Mesodermal cell (in vitro differentiated cells): ENCODE results near the gene SIK1.
"Not testable (repeated sequence)": the region's sequence is repeated elsewhere in the genome, so short reads cannot be mapped to it uniquely, and the experiment has no call there.

Source experiments
- H3K27ac ChIP-seq: 2 replicates; pipeline ENCODE4 v1.7.0; 2013; ENCODE audit warnings: mild to moderate bottlenecking, low read depth, low read length, moderate library complexity; ENCODE audit not compliant: severe bottlenecking
- H3K36me3 ChIP-seq: 2 replicates; pipeline ENCODE4 v1.7.1; 2013; ENCODE audit warnings: mild to moderate bottlenecking, low read length, moderate library complexity; ENCODE audit not compliant: control insufficient read depth, insufficient read depth
- H3K4me1 ChIP-seq: one replicate; pipeline ENCODE4 v1.7.1; 2013; ENCODE audit warnings: mild to moderate bottlenecking, low read length; ENCODE audit not compliant: insufficient read depth, control insufficient read depth, poor library complexity, severe bottlenecking
- H3K4me3 ChIP-seq: 2 replicates; pipeline ENCODE4 v1.7.0; 2013; ENCODE audit warnings: low read length, control low read depth, mild to moderate bottlenecking; ENCODE audit not compliant: insufficient read depth, poor library complexity, severe bottlenecking; ENCODE audit errors: extremely low read depth
- H3K9me3 ChIP-seq: 2 replicates; pipeline ENCODE4 v1.7.1; 2013; ENCODE audit warnings: mild to moderate bottlenecking, low read length, moderate library complexity; ENCODE audit not compliant: control insufficient read depth
- WGBS, 2 experiments: methylation state at CpG; one replicate each; pipeline ENCODE4 v1.1.5; 2013; ENCODE audit warnings: missing lambda C conversion rate in 2 of 2; ENCODE audit not compliant: insufficient coverage in 2 of 2; 5-methylcytosine and 5-hydroxymethylcytosine counted together

Gene SIK1

GRCh38 chr21:43455717-43456116 is 28.8 kb upstream of the SIK1 start:
- not testable (repeated sequence) for H3K4me1 ChIP-seq, H3K36me3 ChIP-seq, H3K27ac ChIP-seq, H3K9me3 ChIP-seq, H3K4me3 ChIP-seq
- WGBS, 2 experiments, result no CpG with 5 or more reads among the region's 12 CpGs

GRCh38 chr21:43454176-43454575 is 27.2 kb upstream of the SIK1 start:
- H3K27ac ChIP-seq, H3K9me3 ChIP-seq, H3K4me3 ChIP-seq, H3K36me3 ChIP-seq, H3K4me1 ChIP-seq: not testable (repeated sequence)
- WGBS, 2 experiments, result no CpG with 5 or more reads among the region's 5 CpGs

GRCh38 chr21:43451850-43452249 is 24.9 kb upstream of the SIK1 start:
- no CpG with 5 or more reads among the region's 17 CpGs for WGBS, 2 experiments
- not testable (repeated sequence) for H3K9me3 ChIP-seq, H3K4me3 ChIP-seq, H3K36me3 ChIP-seq, H3K27ac ChIP-seq, H3K4me1 ChIP-seq

GRCh38 chr21:43450287-43450686 is 23.4 kb upstream of the SIK1 start:
- not testable (repeated sequence) for H3K4me3 ChIP-seq, H3K36me3 ChIP-seq, H3K9me3 ChIP-seq, H3K4me1 ChIP-seq, H3K27ac ChIP-seq
- WGBS, 2 experiments, result no CpG with 5 or more reads among the region's 16 CpGs

- not testable (repeated sequence) for H3K27ac ChIP-seq, H3K4me1 ChIP-seq, H3K9me3 ChIP-seq, H3K4me3 ChIP-seq, H3K36me3 ChIP-seq
- WGBS, 2 experiments, result no CpG with 5 or more reads among the region's 23 CpGs
Measured at GRCh38 chr21:43447353-43447977, 20.5 kb upstream of the SIK1 start.

GRCh38 chr21:43446277-43446932 is 19.5 kb upstream of the SIK1 start:
- H3K36me3 ChIP-seq, H3K4me3 ChIP-seq, H3K4me1 ChIP-seq, H3K9me3 ChIP-seq, H3K27ac ChIP-seq: not testable (repeated sequence)
- no CpG with 5 or more reads among the region's 35 CpGs for WGBS, 2 experiments

- H3K4me1 ChIP-seq, H3K36me3 ChIP-seq, H3K9me3 ChIP-seq, H3K27ac ChIP-seq, H3K4me3 ChIP-seq: not testable (repeated sequence)
- no CpG with 5 or more reads among the region's 28 CpGs for WGBS, 2 experiments
Measured at GRCh38 chr21:43444524-43444923, 17.6 kb upstream of the SIK1 start.

GRCh38 chr21:43442571-43442970 is 15.6 kb upstream of the SIK1 start:
- not testable (repeated sequence) for H3K4me3 ChIP-seq, H3K9me3 ChIP-seq, H3K36me3 ChIP-seq, H3K4me1 ChIP-seq, H3K27ac ChIP-seq
- no CpG with 5 or more reads among the region's 12 CpGs for WGBS, 2 experiments

GRCh38 chr21:43440835-43441727 is 14.2 kb upstream of the SIK1 start:
- H3K9me3 ChIP-seq, H3K4me3 ChIP-seq, H3K4me1 ChIP-seq, H3K27ac ChIP-seq, H3K36me3 ChIP-seq: not testable (repeated sequence)
- WGBS, 2 experiments, result no CpG with 5 or more reads among the region's 25 CpGs

GRCh38 chr21:43439316-43440075 is 12.6 kb upstream of the SIK1 start:
- H3K27ac ChIP-seq, H3K9me3 ChIP-seq, H3K4me3 ChIP-seq, H3K36me3 ChIP-seq, H3K4me1 ChIP-seq: not testable (repeated sequence)
- WGBS, 2 experiments, result no CpG with 5 or more reads among the region's 6 CpGs
